Measurements from ENCODE around the gene ETV3. TPM values are rescaled to one million over a fixed set of nuclear protein-coding genes. Genes with fewer than 3 reads are reported as not detected.

ETV3 gene
- total and polyA plus RNA-seq, 3 donors from 2014 or later: 22.2 to 29.1 (median 28.0) TPM

GRCh38 chr1:157119008-157119407 lies 19.2 kb downstream of the ETV3 start:
- Histone ChIP-seq H3K4me3 (no peak overlapping the region), H3K9me3 (no peaks in the 10 kb centered on the region), H3K36me3 (ENCODE audit: low read depth, missing control alignments) (no peaks in the 10 kb centered on the region), H3K4me1 (no peaks in the 10 kb centered on the region), H3K27ac (no peak overlapping the region), H3K27me3 (no peaks in the 10 kb centered on the region)
- intact Hi-C loops (cut with DNase I; ENCODE audit: low total_unique reads): no loop called here
- no peak for DNase-seq
- TF ChIP-seq POLR2A (IDR thresholded peaks at IDR 0.05) (no peak), CTCF (IDR thresholded peaks at IDR 0.05) (no peak)
- 93% methylated on average over 9 of the region's 9 CpGs for WGBS, 2 donors

GRCh38 chr1:157117527-157118057 lies 20.6 kb downstream of the ETV3 start:
- 70 to 74% methylated on average over 3 to 4 of the region's 4 CpGs for WGBS, 2 donors
- DNase-seq: no peak
- H3K27me3 ChIP-seq: no peaks in the 10 kb centered on the region
- intact Hi-C loops (cut with DNase I; ENCODE audit: low total_unique reads): no loop called here
- no peak overlapping the region for H3K27ac ChIP-seq
- no peaks in the 10 kb centered on the region for H3K9me3 ChIP-seq
- H3K4me1 ChIP-seq: no peaks in the 10 kb centered on the region
- H3K4me3 ChIP-seq: no peak overlapping the region
- TF ChIP-seq CTCF (IDR thresholded peaks at IDR 0.05) (no peak), POLR2A (IDR thresholded peaks at IDR 0.05) (no peak)
- no peaks in the 10 kb centered on the region for H3K36me3 ChIP-seq (ENCODE audit: low read depth, missing control alignments)

GRCh38 chr1:157116737-157117103 lies 21.5 kb downstream of the ETV3 start:
- intact Hi-C loops (cut with DNase I; ENCODE audit: low total_unique reads): no loop called here
- H3K4me3 ChIP-seq: no peak overlapping the region
- no peak for TF ChIP-seq CTCF (IDR thresholded peaks at IDR 0.05)
- no peak for TF ChIP-seq POLR2A (IDR thresholded peaks at IDR 0.05)
- no peak overlapping the region for H3K27ac ChIP-seq
- no peaks in the 10 kb centered on the region for H3K36me3 ChIP-seq (ENCODE audit: low read depth, missing control alignments)
- H3K27me3 ChIP-seq: no peaks in the 10 kb centered on the region
- no peak for DNase-seq
- no peaks in the 10 kb centered on the region for H3K9me3 ChIP-seq
- no peaks in the 10 kb centered on the region for H3K4me1 ChIP-seq

GRCh38 chr1:157115851-157116736 lies 22.1 kb downstream of the ETV3 start:
- DNase-seq: no peak
- intact Hi-C loops (cut with DNase I; ENCODE audit: low total_unique reads): no loop called here
- 79 to 83% methylated on average over 16 of the region's 16 CpGs for WGBS, 2 donors
- Histone ChIP-seq H3K4me3 (no peak overlapping the region), H3K36me3 (ENCODE audit: low read depth, missing control alignments) (no peaks in the 10 kb centered on the region), H3K27me3 (no peaks in the 10 kb centered on the region), H3K27ac (no peak overlapping the region), H3K4me1 (no peaks in the 10 kb centered on the region), H3K9me3 (no peaks in the 10 kb centered on the region)
- TF ChIP-seq CTCF (IDR thresholded peaks at IDR 0.05) (no peak), POLR2A (IDR thresholded peaks at IDR 0.05) (no peak)
